Fibroblast of the aortic adventitia (primary cell): ENCODE data around the gene LGMN. TPM values are rescaled to one million over a fixed set of nuclear protein-coding genes. Genes with fewer than 3 reads are reported as not detected.
"Not testable (repeated sequence)": the region's sequence is repeated elsewhere in the genome, so short reads cannot be mapped to it uniquely, and the experiment has no call there.

Experiments
- DNase-seq: peaks from one replicate; pipeline ENCODE4 v3.0.0-alpha.2; 2010; ENCODE audit warnings: low read depth
- H3K4me3 ChIP-seq: 2 replicates; pipeline ENCODE4 v1.5.1; 2011; ENCODE audit warnings: low read depth, mild to moderate bottlenecking, control low read depth, low read length, moderate library complexity
- total RNA-seq: library from RNA; depleted of rRNA; stranded (reverse); fragments of >200 nt; gene quantifications from 2 replicates; pipeline ENCODE4 v1.2.3, GENCODE V29; 2012; ENCODE audit warnings: low replicate concordance
- TF ChIP-seq, protein P1 (sequence below): IDR thresholded peaks from 2 replicates; pipeline ENCODE4 v1.5.1; 2011; ENCODE audit warnings: mild to moderate bottlenecking, low read length, control low read depth, inconsistent platforms; ENCODE audit not compliant: insufficient read depth

LGMN gene
- total RNA-seq, 1 donor: 28.6 TPM

DNA sequence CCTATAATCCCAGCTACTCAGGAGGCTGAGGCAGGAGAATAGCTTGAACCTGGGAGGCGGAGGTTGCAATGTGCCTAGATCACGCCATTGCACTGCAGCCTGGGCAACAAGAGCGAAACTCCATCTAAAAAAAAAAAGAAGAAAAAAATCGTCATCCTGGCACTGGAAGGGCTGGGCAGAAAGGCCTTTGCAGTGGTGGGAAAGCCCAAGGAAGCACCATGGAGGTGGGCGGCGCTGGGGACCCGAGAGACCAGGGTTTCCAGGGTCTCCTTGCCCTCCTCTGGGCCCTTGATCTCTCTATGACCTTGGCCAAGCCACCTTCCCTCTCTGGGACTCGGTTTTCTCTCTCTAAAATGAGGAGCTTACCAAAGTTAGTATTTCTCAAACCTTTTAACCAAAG, 65.4 kb downstream of the LGMN start:
- TF ChIP-seq, protein P1, sequence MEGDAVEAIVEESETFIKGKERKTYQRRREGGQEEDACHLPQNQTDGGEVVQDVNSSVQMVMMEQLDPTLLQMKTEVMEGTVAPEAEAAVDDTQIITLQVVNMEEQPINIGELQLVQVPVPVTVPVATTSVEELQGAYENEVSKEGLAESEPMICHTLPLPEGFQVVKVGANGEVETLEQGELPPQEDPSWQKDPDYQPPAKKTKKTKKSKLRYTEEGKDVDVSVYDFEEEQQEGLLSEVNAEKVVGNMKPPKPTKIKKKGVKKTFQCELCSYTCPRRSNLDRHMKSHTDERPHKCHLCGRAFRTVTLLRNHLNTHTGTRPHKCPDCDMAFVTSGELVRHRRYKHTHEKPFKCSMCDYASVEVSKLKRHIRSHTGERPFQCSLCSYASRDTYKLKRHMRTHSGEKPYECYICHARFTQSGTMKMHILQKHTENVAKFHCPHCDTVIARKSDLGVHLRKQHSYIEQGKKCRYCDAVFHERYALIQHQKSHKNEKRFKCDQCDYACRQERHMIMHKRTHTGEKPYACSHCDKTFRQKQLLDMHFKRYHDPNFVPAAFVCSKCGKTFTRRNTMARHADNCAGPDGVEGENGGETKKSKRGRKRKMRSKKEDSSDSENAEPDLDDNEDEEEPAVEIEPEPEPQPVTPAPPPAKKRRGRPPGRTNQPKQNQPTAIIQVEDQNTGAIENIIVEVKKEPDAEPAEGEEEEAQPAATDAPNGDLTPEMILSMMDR: no peak
- no peak for DNase-seq
- H3K4me3 ChIP-seq: no peak overlapping the region

DNA sequence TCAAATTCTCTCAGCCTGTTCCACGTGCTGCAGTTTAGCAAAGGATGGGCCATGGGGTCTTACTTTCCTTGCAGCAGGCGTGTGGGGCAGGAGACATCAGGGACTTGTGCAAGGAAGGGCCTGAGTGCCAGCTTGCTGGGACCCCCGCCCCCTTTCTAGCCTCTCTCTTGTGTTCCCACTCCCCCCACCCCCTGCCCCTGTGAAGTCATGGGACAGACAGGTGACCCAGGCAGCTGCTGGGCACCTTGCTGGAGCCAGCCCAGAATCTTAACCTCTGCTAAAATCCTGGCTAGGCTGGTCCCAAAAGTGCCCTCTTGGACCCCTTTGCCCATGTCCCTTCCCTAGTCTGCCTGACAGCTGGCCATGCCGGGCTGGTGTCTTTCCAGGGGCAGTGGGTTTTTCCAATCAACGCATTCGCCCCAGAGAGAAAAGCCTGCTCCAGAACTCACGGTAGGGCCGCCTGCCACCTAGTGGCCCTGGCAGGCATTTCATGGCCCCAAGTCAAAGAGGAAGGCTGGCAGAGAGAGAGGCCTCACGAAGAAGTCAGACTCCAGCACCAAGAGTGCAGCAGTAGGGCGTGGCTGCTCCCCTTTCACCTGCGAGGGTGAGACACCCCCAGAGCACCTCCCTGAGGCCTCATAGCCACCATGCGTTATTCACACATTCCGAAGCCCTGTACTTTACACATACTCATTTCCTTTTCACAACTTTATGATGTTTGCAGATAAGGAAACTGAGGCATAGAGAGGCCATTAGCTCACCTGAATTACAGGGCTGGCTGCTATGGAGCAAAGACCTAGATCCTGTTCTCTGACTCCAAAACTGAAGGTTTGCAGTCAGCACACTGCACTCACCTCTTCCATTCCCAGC, 67.4 kb downstream of the LGMN start:
- no peak overlapping the region for H3K4me3 ChIP-seq
- DNase-seq: peak; percentile 76
- TF ChIP-seq, protein P1: peak; percentile 95

DNA sequence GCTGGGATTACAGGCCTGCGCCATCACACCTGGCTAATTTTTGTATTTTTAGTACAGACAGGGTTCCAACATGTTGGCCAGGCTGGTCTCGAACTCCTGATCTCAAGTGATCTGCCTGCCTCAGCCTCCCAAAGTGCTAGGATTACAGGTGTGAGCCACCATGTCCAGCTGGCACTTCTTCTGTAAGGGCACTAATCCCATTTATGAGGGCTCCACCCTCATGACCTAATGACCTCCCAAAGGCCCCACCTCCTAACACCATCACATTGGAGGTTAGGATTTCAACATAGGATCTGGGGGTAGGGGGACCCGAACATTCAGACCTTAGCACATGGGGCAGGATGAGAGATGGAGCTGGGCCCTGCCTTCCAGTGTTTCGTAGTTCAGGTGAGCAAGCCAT, 68.1 kb downstream of the LGMN start:
- H3K4me3 ChIP-seq: not testable (repeated sequence)

DNA sequence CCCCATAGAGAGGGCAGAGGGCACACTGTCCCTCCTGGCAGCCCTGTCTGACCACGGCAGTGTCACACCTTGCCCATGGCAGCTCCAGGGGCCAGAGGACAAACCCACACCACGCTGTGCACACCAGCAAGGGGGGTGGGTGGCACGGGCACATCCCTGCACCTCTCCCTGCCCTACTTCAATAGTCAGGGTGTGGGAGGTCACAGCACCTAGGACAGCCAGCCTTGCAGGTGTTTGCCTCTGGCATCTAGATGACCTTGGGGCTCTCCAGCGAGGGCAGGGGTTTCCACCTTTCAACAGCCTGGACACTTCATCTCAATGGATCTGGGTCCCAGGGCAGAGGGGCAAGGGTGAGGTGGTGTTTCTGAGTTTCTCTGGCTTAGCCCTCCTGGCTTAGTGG, 69.2 kb downstream of the LGMN start:
- TF ChIP-seq, protein P1: no peak
- DNase-seq: no peak

More for the DNA sequence above, 68.1 kb downstream of the LGMN start:
- not testable (repeated sequence) for DNase-seq

DNA sequence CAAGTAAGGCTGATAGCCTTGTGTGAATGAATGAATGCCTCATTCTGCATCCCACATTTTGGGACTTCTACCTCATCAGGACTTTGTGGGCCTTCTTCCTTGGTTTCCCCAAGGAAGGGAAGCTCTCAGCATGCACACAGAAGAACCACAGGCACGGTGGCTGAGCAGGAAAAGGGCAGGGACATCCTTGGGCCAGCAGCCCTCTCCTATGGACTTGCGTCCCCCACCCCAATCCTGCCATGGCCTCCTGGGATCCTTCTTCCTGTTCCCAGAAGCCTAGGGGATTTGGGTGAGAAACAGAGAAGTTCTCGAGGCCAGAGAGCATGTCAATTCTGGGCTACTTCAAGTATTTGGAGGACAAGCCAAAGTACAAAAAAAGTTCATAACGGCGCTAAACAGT, 69.7 kb downstream of the LGMN start:
- no peak for DNase-seq
- no peak overlapping the region for H3K4me3 ChIP-seq
- TF ChIP-seq, protein P1: no peak

More for the DNA sequence above, 69.2 kb downstream of the LGMN start:
- no peak overlapping the region for H3K4me3 ChIP-seq

DNA sequence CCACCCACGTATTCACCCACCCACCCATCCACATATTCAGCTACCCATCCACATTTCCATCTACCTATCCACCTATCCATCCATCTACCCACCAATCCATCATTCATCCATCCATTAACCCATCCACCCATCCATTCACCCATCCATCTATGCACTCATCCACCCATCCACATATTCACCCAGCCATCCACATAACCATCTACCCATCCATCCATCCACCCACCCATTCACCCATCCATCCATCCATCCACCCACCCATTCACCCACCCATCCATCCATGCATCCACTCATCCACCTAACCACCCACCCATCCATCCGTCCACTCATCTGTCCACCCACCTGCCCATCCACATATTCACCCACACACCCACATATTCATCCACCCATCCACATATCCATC, 70.5 kb downstream of the LGMN start:
- TF ChIP-seq, protein P1: no peak
- DNase-seq: no peak

DNA sequence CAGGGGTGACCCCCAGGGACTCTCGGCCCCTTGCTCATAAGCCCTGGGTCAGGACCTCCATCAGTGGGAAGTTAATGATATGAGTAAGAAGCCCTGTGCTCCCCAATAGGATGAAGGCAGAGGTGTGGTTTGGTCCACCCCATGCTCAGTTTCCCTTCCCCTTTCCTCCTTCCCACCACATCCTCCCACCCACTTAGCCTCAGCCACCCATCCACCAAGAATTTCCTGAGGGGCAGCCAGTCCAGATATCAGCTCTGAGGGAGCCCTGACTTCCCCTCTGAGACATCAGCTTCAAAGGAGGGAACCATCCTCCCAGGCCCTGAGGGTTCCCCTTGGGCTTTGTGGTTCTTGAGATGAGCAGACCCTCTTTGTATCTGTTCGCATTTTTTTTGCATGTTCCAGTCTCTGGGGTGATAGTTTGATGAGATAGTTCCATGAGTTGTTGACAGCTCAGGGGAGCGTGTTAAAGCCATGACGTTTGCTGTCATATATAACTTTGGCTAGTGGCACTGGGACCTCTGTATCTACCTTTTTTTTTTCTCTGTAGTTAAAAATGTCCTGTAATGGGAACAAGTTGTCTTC, 71.2 kb downstream of the LGMN start:
- H3K4me3 ChIP-seq: no peak overlapping the region
- no peak for DNase-seq
- TF ChIP-seq, protein P1: no peak

More for the DNA sequence above, 70.5 kb downstream of the LGMN start:
- H3K4me3 ChIP-seq: no peak overlapping the region
